IMR-90 (cell line): Measurements from ENCODE around the gene CROCC.

ENCODE experiments used
- CTCF ChIP-seq: conservative IDR thresholded peaks from 2 replicates; pipeline ENCODE4 v1.5.1; 2012; ENCODE audit warnings: mild to moderate bottlenecking, low read depth, low read length, improper control_type of control experiment
- MXI1 ChIP-seq: IDR thresholded peaks from 2 replicates; pipeline ENCODE4 v1.6.1; 2012; ENCODE audit warnings: low read depth, mild to moderate bottlenecking, low read length, moderate library complexity, borderline replicate concordance
- RAD21 ChIP-seq: IDR thresholded peaks from 2 replicates; pipeline ENCODE4 v1.6.1; 2012; ENCODE audit warnings: low read length, improper control_type of control experiment

GRCh38 chr1:16920951-16921350 lies 780 bp upstream of the CROCC start:
- TF ChIP-seq CTCF (no peak), MXI1 (no peak), RAD21 (no peak)
